ENCODE measurements around the gene CTNNA2.

Gene CTNNA2

GRCh38 chr2:80527119-80527518, 1014.3 kb downstream of the CTNNA2 start:
- H3K27me3 ChIP-seq (ENCODE audit: control insufficient read depth, insufficient read depth, low read length), result no peaks in the 10 kb centered on the region
- H3K4me1 ChIP-seq (ENCODE audit: control insufficient read depth, insufficient read depth, low read length), result no peaks in the 10 kb centered on the region
- no peak overlapping the region for H3K9ac ChIP-seq (ENCODE audit: low read length)
- no peak overlapping the region for H3K27ac ChIP-seq (ENCODE audit: low read depth, low read length)
- no peaks in the 10 kb centered on the region for H3K36me3 ChIP-seq (ENCODE audit: control insufficient read depth, insufficient read depth, low read length)
- H3K4me3 ChIP-seq (ENCODE audit: low read length), result no peak overlapping the region

GRCh38 chr2:80529466-80530165, 1016.8 kb downstream of the CTNNA2 start:
- H3K27ac ChIP-seq (ENCODE audit: low read depth, low read length), result no peak overlapping the region
- no peak overlapping the region for H3K9ac ChIP-seq (ENCODE audit: low read length)
- no peaks in the 10 kb centered on the region for H3K4me1 ChIP-seq (ENCODE audit: control insufficient read depth, insufficient read depth, low read length)
- no peaks in the 10 kb centered on the region for H3K36me3 ChIP-seq (ENCODE audit: control insufficient read depth, insufficient read depth, low read length)
- no peaks in the 10 kb centered on the region for H3K27me3 ChIP-seq (ENCODE audit: control insufficient read depth, insufficient read depth, low read length)
- no peak overlapping the region for H3K4me3 ChIP-seq (ENCODE audit: low read length)

GRCh38 chr2:80530442-80531064, 1017.7 kb downstream of the CTNNA2 start:
- Histone ChIP-seq H3K4me3 (ENCODE audit: low read length) (no peak overlapping the region), H3K27ac (ENCODE audit: low read depth, low read length) (no peak overlapping the region), H3K27me3 (ENCODE audit: control insufficient read depth, insufficient read depth, low read length) (no peaks in the 10 kb centered on the region), H3K4me1 (ENCODE audit: control insufficient read depth, insufficient read depth, low read length) (no peaks in the 10 kb centered on the region), H3K9ac (ENCODE audit: low read length) (no peak overlapping the region), H3K36me3 (ENCODE audit: control insufficient read depth, insufficient read depth, low read length) (no peaks in the 10 kb centered on the region)

GRCh38 chr2:80531319-80531718, 1018.5 kb downstream of the CTNNA2 start:
- no peak overlapping the region for H3K9ac ChIP-seq (ENCODE audit: low read length)
- no peaks in the 10 kb centered on the region for H3K4me1 ChIP-seq (ENCODE audit: control insufficient read depth, insufficient read depth, low read length)
- H3K27ac ChIP-seq (ENCODE audit: low read depth, low read length), result no peak overlapping the region
- H3K36me3 ChIP-seq (ENCODE audit: control insufficient read depth, insufficient read depth, low read length), result no peaks in the 10 kb centered on the region
- H3K4me3 ChIP-seq (ENCODE audit: low read length), result no peak overlapping the region
- no peaks in the 10 kb centered on the region for H3K27me3 ChIP-seq (ENCODE audit: control insufficient read depth, insufficient read depth, low read length)

GRCh38 chr2:80545420-80546210, 1032.8 kb downstream of the CTNNA2 start:
- Histone ChIP-seq H3K9ac (ENCODE audit: low read length) (no peak overlapping the region), H3K4me1 (ENCODE audit: control insufficient read depth, insufficient read depth, low read length) (no peaks in the 10 kb centered on the region), H3K4me3 (ENCODE audit: low read length) (no peak overlapping the region), H3K36me3 (ENCODE audit: control insufficient read depth, insufficient read depth, low read length) (no peaks in the 10 kb centered on the region), H3K27me3 (ENCODE audit: control insufficient read depth, insufficient read depth, low read length) (no peaks in the 10 kb centered on the region), H3K27ac (ENCODE audit: low read depth, low read length) (no peak overlapping the region)

- Histone ChIP-seq H3K4me3 (ENCODE audit: low read length) (no peak overlapping the region), H3K4me1 (ENCODE audit: control insufficient read depth, insufficient read depth, low read length) (no peaks in the 10 kb centered on the region), H3K36me3 (ENCODE audit: control insufficient read depth, insufficient read depth, low read length) (no peaks in the 10 kb centered on the region), H3K27me3 (ENCODE audit: control insufficient read depth, insufficient read depth, low read length) (no peaks in the 10 kb centered on the region), H3K9ac (ENCODE audit: low read length) (no peak overlapping the region), H3K27ac (ENCODE audit: low read depth, low read length) (no peak overlapping the region)
Observed at GRCh38 chr2:80546766-80547165, 1033.9 kb downstream of the CTNNA2 start.

- no peak overlapping the region for H3K27ac ChIP-seq (ENCODE audit: low read depth, low read length)
- H3K36me3 ChIP-seq (ENCODE audit: control insufficient read depth, insufficient read depth, low read length), result no peaks in the 10 kb centered on the region
- no peak overlapping the region for H3K4me3 ChIP-seq (ENCODE audit: low read length)
- H3K4me1 ChIP-seq (ENCODE audit: control insufficient read depth, insufficient read depth, low read length), result no peaks in the 10 kb centered on the region
- no peaks in the 10 kb centered on the region for H3K27me3 ChIP-seq (ENCODE audit: control insufficient read depth, insufficient read depth, low read length)
- H3K9ac ChIP-seq (ENCODE audit: low read length), result no peak overlapping the region
Observed at GRCh38 chr2:80547344-80547743, 1034.5 kb downstream of the CTNNA2 start.

GRCh38 chr2:80548469-80548868, 1035.6 kb downstream of the CTNNA2 start:
- H3K27me3 ChIP-seq (ENCODE audit: control insufficient read depth, insufficient read depth, low read length), result no peaks in the 10 kb centered on the region
- no peak overlapping the region for H3K27ac ChIP-seq (ENCODE audit: low read depth, low read length)
- no peaks in the 10 kb centered on the region for H3K36me3 ChIP-seq (ENCODE audit: control insufficient read depth, insufficient read depth, low read length)
- no peaks in the 10 kb centered on the region for H3K4me1 ChIP-seq (ENCODE audit: control insufficient read depth, insufficient read depth, low read length)
- no peak overlapping the region for H3K4me3 ChIP-seq (ENCODE audit: low read length)
- no peak overlapping the region for H3K9ac ChIP-seq (ENCODE audit: low read length)

GRCh38 chr2:80549901-80550300, 1037.0 kb downstream of the CTNNA2 start:
- Histone ChIP-seq H3K27ac (ENCODE audit: low read depth, low read length) (no peak overlapping the region), H3K4me3 (ENCODE audit: low read length) (no peak overlapping the region), H3K27me3 (ENCODE audit: control insufficient read depth, insufficient read depth, low read length) (no peaks in the 10 kb centered on the region)

GRCh38 chr2:80560326-80560725, 1047.5 kb downstream of the CTNNA2 start:
- no peaks in the 10 kb centered on the region for H3K36me3 ChIP-seq (ENCODE audit: control insufficient read depth, insufficient read depth, low read length)
- H3K9ac ChIP-seq (ENCODE audit: low read length), result no peak overlapping the region
- no peaks in the 10 kb centered on the region for H3K27me3 ChIP-seq (ENCODE audit: control insufficient read depth, insufficient read depth, low read length)
- H3K4me1 ChIP-seq (ENCODE audit: control insufficient read depth, insufficient read depth, low read length), result no peaks in the 10 kb centered on the region
- H3K27ac ChIP-seq (ENCODE audit: low read depth, low read length), result no peak overlapping the region
- no peak overlapping the region for H3K4me3 ChIP-seq (ENCODE audit: low read length)

More at GRCh38 chr2:80549901-80550300, 1037.0 kb downstream of the CTNNA2 start:
- Histone ChIP-seq H3K4me1 (ENCODE audit: control insufficient read depth, insufficient read depth, low read length) (no peaks in the 10 kb centered on the region), H3K9ac (ENCODE audit: low read length) (no peak overlapping the region), H3K36me3 (ENCODE audit: control insufficient read depth, insufficient read depth, low read length) (no peaks in the 10 kb centered on the region)

- H3K36me3 ChIP-seq (ENCODE audit: control insufficient read depth, insufficient read depth, low read length), result no peaks in the 10 kb centered on the region
- H3K9ac ChIP-seq (ENCODE audit: low read length), result no peak overlapping the region
- H3K4me3 ChIP-seq (ENCODE audit: low read length), result no peak overlapping the region
- H3K27ac ChIP-seq (ENCODE audit: low read depth, low read length), result no peak overlapping the region
- no peaks in the 10 kb centered on the region for H3K4me1 ChIP-seq (ENCODE audit: control insufficient read depth, insufficient read depth, low read length)
- H3K27me3 ChIP-seq (ENCODE audit: control insufficient read depth, insufficient read depth, low read length), result no peaks in the 10 kb centered on the region
Observed at GRCh38 chr2:80568011-80568410, 1055.2 kb downstream of the CTNNA2 start.

- H3K27me3 ChIP-seq (ENCODE audit: control insufficient read depth, insufficient read depth, low read length), result no peaks in the 10 kb centered on the region
- H3K4me1 ChIP-seq (ENCODE audit: control insufficient read depth, insufficient read depth, low read length), result no peaks in the 10 kb centered on the region
- H3K27ac ChIP-seq (ENCODE audit: low read depth, low read length), result no peak overlapping the region
- H3K9ac ChIP-seq (ENCODE audit: low read length), result no peak overlapping the region
- no peaks in the 10 kb centered on the region for H3K36me3 ChIP-seq (ENCODE audit: control insufficient read depth, insufficient read depth, low read length)
- no peak overlapping the region for H3K4me3 ChIP-seq (ENCODE audit: low read length)
Observed at GRCh38 chr2:80573167-80573566, 1060.3 kb downstream of the CTNNA2 start.

Data from rectal smooth muscle tissue (tissue), 1 donor.